Stimulated activated effector memory CD8-positive, alpha-beta T cell treated with anti-CD3 and anti-CD28 coated beads, Interleukin-12 subunit alpha, Interleukin-12 subunit beta, amount 100 ng/mL, for 72 hours (primary cell): ENCODE results near the gene NDST1.
"Not testable (repeated sequence)": the region's sequence is repeated elsewhere in the genome, so short reads cannot be mapped to it uniquely, and the experiment has no call there.

Source experiments
- ATAC-seq: fragments of 150-1000 bp; cut with Tn5 transposase; 2 replicates; pipeline ENCODE4 v1.10.0; 2021
- DNase-seq, 2 donors: peaks; one replicate each; pipeline ENCODE4 v3.0.0; 2021 to 2022; ENCODE audit warnings: low spot score in 2 of 2
- H3K27ac Mint-ChIP-seq: one replicate; pipeline ENCODE4 v1.8.0; 2022; ENCODE audit warnings: mild to moderate bottlenecking, mixed read lengths
- H3K36me3 Mint-ChIP-seq: one replicate; pipeline ENCODE4 v1.8.0; 2022; ENCODE audit warnings: mild to moderate bottlenecking, mixed read lengths
- H3K4me1 Mint-ChIP-seq: one replicate; pipeline ENCODE4 v1.8.0; 2022; ENCODE audit warnings: mixed read lengths
- H3K4me3 Mint-ChIP-seq: one replicate; pipeline ENCODE4 v1.8.0; 2022; ENCODE audit warnings: mild to moderate bottlenecking, mixed read lengths
- H3K9me3 Mint-ChIP-seq: one replicate; pipeline ENCODE4 v1.8.0; 2022; ENCODE audit warnings: mixed read lengths

The NDST1 gene

GRCh38 chr5:150507474-150508276 is at the start of gene NDST1:
Gene NDST1 (plus strand): TSS chr5:150508131. CDS start chr5:150521255, 13,124 bp downstream.
- H3K36me3 Mint-ChIP-seq, result no peaks in the 10 kb centered on the region
- peak within 1 kb of the TSS; percentile 60 for H3K27ac Mint-ChIP-seq
- ATAC-seq, result no peak
- H3K9me3 Mint-ChIP-seq, result no peaks in the 10 kb centered on the region
- no peak within 1 kb of the TSS for H3K4me3 Mint-ChIP-seq
- H3K4me1 Mint-ChIP-seq, result no peaks in the 10 kb centered on the region
- DNase-seq, result no peak

GRCh38 chr5:150458802-150459557 is 49.0 kb upstream of the NDST1 start:
- Mint-ChIP-seq H3K4me3 (peak overlapping the region; percentile 46), H3K36me3 (peaks cover 5% of the 10 kb centered on the region), H3K9me3 (no peaks in the 10 kb centered on the region), H3K4me1 (peaks cover 13% of the 10 kb centered on the region), H3K27ac (no peak overlapping the region)
- ATAC-seq, result peak; percentile 89
- peak; percentile 94 to 97 for DNase-seq

- Mint-ChIP-seq H3K4me1 (peaks cover 13% of the 10 kb centered on the region), H3K27ac (no peak overlapping the region), H3K36me3 (peaks cover 5% of the 10 kb centered on the region), H3K4me3 (no peak overlapping the region), H3K9me3 (no peaks in the 10 kb centered on the region)
- no peak for ATAC-seq
- DNase-seq, result no peak
Measured at GRCh38 chr5:150460781-150461180, 47.1 kb upstream of the NDST1 start.

- peaks cover 5% of the 10 kb centered on the region for H3K36me3 Mint-ChIP-seq
- DNase-seq, result no peak
- H3K9me3 Mint-ChIP-seq, result no peaks in the 10 kb centered on the region
- peaks cover 13% of the 10 kb centered on the region for H3K4me1 Mint-ChIP-seq
- no peak for ATAC-seq
- no peak overlapping the region for H3K4me3 Mint-ChIP-seq
- H3K27ac Mint-ChIP-seq, result no peak overlapping the region
Measured at GRCh38 chr5:150461231-150461630, 46.7 kb upstream of the NDST1 start.

DNA sequence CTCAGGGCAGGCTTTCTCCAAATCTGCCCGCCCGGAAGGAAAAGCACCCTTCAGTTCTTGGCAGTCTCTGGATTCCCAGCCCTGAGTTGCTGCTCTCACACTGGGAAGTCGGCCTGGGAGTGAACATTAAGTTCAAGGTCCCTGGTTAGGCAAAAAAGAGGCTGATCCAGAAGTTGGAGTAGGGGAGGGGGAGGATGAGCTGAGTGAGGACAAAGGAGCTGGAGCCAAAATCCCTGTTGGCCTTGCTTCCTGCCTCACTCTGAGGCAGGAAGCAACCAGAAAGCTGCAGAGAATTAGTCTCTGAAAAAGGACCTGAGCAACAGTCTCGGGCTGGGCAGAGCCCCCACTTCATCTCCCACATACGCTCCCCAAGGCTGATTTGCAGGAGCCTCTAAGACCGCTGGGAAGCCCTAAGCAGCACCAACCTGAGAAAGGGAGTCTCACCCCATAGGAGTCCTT is 43.3 kb upstream of the NDST1 start:
- Mint-ChIP-seq H3K4me3 (no peak overlapping the region), H3K9me3 (no peaks in the 10 kb centered on the region), H3K4me1 (no peaks in the 10 kb centered on the region), H3K36me3 (no peaks in the 10 kb centered on the region), H3K27ac (no peak overlapping the region)
- ATAC-seq (no peak), DNase-seq (no peak)

- no peaks in the 10 kb centered on the region for H3K4me1 Mint-ChIP-seq
- no peaks in the 10 kb centered on the region for H3K9me3 Mint-ChIP-seq
- no peaks in the 10 kb centered on the region for H3K36me3 Mint-ChIP-seq
- ATAC-seq (no peak), DNase-seq (no peak)
- no peak overlapping the region for H3K27ac Mint-ChIP-seq
- H3K4me3 Mint-ChIP-seq, result no peak overlapping the region
Measured at GRCh38 chr5:150465927-150466326, 42.0 kb upstream of the NDST1 start.

DNA sequence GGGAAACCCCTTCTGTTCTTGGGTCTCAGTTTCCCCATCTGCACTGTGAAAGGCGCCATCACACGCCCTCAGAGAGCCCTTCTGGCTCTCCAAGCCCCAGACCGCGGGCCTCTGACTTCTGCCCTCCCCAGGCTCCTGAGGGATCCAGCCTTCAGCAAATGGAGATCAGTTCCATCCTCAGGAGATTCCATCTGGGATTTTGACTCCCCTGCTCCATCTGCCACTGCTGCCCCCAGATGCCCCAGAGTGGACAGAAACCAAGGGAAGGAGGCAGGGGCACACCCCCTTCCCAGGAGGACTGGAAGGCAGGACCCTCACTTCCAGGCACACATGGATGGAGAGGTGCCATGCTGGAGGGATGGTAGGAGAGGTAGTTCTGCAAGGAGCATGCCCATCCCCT is 39.7 kb upstream of the NDST1 start:
- H3K36me3 Mint-ChIP-seq, result no peaks in the 10 kb centered on the region
- no peak for ATAC-seq
- no peaks in the 10 kb centered on the region for H3K9me3 Mint-ChIP-seq

DNA sequence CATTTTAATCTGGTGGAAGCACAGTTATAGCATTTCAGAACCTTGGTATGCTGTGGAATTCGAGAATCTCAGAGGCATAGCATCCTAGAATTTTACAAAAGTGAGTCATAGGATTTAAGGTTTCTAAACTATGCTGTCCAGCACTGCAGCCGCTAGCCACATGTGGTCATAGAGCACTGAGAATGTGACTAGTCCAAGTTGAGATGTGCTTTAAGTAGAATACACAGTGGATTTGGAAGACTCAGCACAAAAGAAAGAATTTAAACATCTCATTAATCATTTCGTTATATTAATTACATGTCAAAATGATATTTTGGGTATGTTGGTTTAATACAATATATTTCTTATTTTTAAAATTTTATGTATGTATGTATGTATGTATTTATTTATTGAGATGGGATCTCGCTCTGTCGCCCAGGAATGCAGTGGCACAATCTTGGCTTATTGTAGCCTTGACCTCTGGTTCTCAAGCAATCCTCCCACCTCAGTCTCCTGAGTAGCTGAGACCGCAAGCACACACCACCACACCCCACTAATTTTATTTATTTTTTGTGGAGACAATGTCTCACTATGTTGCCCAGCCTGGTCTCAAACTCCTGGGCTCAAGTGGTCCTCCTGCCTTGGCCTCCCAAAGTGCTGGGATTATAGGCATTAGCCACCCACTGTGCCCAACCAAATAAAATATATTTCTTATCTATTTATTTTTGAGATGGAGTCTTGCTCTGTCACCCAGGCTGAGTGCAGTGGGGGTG is 38.0 kb upstream of the NDST1 start:
- Mint-ChIP-seq H3K9me3 (no peaks in the 10 kb centered on the region), H3K4me3 (no peak overlapping the region), H3K36me3 (no peaks in the 10 kb centered on the region), H3K4me1 (no peaks in the 10 kb centered on the region), H3K27ac (no peak overlapping the region)
- ATAC-seq (no peak), DNase-seq (no peak)

More for the DNA sequence above, 39.7 kb upstream of the NDST1 start:
- Mint-ChIP-seq H3K27ac (no peak overlapping the region), H3K4me1 (no peaks in the 10 kb centered on the region), H3K4me3 (no peak overlapping the region)
- DNase-seq, result no peak

DNA sequence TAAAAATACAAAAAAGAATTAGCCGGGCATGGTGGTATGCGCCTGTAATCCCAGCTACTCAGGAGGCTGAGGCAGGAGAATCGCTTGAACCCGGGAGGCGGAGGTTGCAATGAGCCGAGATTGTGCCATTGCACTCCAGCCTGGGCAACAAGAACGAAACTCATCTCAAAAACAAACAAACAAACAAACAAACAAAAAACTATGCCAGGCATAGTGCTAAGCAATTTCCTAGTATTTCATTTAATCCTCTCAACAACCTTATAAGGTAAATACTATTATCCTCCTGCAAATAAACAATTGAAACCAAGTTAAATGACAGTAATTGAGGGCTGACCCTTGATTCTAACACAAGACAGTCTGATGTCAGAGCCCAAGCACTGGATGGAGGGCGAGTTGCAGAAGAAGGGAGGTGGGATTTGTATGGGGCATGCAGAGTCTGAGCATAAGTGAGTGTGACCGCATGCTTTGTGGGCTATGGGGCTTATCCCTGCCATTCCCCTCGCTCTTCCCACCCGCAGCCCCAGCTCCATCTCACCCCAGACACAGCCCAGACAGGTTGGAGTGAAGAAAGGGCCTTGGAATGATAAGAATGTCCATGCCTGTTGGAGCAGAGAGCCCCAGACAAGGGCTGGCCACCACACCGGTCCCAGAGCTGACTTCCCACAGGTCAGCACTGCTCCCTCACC is 34.1 kb upstream of the NDST1 start:
- no peak overlapping the region for H3K27ac Mint-ChIP-seq
- peaks cover 7% of the 10 kb centered on the region for H3K36me3 Mint-ChIP-seq
- ATAC-seq, result no peak
- H3K4me1 Mint-ChIP-seq, result peaks cover 7% of the 10 kb centered on the region
- H3K4me3 Mint-ChIP-seq, result no peak overlapping the region
- no peaks in the 10 kb centered on the region for H3K9me3 Mint-ChIP-seq
- no peak for DNase-seq

GRCh38 chr5:150476568-150476967 is 31.4 kb upstream of the NDST1 start:
- H3K36me3 Mint-ChIP-seq, H3K4me1 Mint-ChIP-seq, H3K4me3 Mint-ChIP-seq, H3K9me3 Mint-ChIP-seq, DNase-seq, H3K27ac Mint-ChIP-seq, ATAC-seq: not testable (repeated sequence)

GRCh38 chr5:150479416-150479815 is 28.5 kb upstream of the NDST1 start:
- H3K4me3 Mint-ChIP-seq, result no peak overlapping the region
- peaks cover 7% of the 10 kb centered on the region for H3K36me3 Mint-ChIP-seq
- DNase-seq (no peak), ATAC-seq (no peak)
- H3K9me3 Mint-ChIP-seq, result no peaks in the 10 kb centered on the region
- peaks cover 7% of the 10 kb centered on the region for H3K4me1 Mint-ChIP-seq
- H3K27ac Mint-ChIP-seq, result no peak overlapping the region

- Mint-ChIP-seq H3K4me3 (no peak overlapping the region), H3K4me1 (peaks cover 4% of the 10 kb centered on the region), H3K9me3 (no peaks in the 10 kb centered on the region), H3K36me3 (peaks cover 2% of the 10 kb centered on the region), H3K27ac (no peak overlapping the region)
- ATAC-seq (no peak), DNase-seq (no peak)
Measured at GRCh38 chr5:150481708-150481965, 26.3 kb upstream of the NDST1 start.

DNA sequence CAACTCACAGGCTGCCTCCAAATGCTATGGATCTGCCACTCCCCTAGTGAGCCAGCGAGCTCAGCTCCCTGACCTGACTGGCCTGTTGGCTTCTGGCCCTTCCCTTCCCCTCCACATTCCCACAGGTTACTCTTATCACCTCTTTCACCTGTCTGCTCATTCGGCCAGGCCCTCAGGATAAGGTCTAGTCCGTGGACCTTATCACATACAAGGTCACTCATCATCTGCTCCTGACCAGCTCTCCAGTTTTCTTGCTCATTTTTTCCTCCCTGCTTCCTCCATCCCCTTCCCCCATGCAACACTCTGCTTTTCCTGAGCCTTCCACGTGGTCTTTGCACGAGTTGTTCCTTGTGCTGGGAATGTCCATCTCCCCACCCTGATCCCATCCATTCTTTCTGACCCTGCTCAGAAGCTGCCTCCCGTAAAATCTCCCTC is 25.9 kb upstream of the NDST1 start:
- Mint-ChIP-seq H3K4me1 (peaks cover under 1% of the 10 kb centered on the region), H3K27ac (no peak overlapping the region), H3K36me3 (no peaks in the 10 kb centered on the region), H3K4me3 (no peak overlapping the region), H3K9me3 (no peaks in the 10 kb centered on the region)
- no peak for DNase-seq
- ATAC-seq, result no peak

GRCh38 chr5:150484964-150485692 is 22.8 kb upstream of the NDST1 start:
- Mint-ChIP-seq H3K4me1 (peaks cover 5% of the 10 kb centered on the region), H3K9me3 (no peaks in the 10 kb centered on the region), H3K27ac (peak overlapping the region; percentile 56), H3K4me3 (peak overlapping the region; percentile 63), H3K36me3 (no peaks in the 10 kb centered on the region)
- no peak for ATAC-seq
- DNase-seq, result no peak
